SK-N-SH (cell line): ENCODE results near the gene ABHD12. TPM values are rescaled to one million over a fixed set of nuclear protein-coding genes. Genes with fewer than 3 reads are reported as not detected.

ENCODE experiments used
- CTCF ChIA-PET: fragments of 300-600, 350-600 bp; formaldehyde crosslinking; extraction: SDS; loops from one replicate; lab custom pipeline; 2021; lab: Yijun Ruan, JAX
- POLR2A ChIA-PET: fragments of 350-600 bp; sonication (Branson Sonifier 250); formaldehyde crosslinking; extraction: SDS; loops from one replicate; lab custom pipeline; 2020; ENCODE audit warnings: antibody characterized with exemption, inconsistent platforms; lab: Yijun Ruan, JAX
- DNase-seq: peaks from one replicate; pipeline ENCODE4 v3.0.0; 2012
- H2AFZ ChIP-seq: fragments of 200-600 bp; sonication (generic); 2 replicates; pipeline ENCODE4 v1.8.1; 2016; ENCODE audit warnings: antibody characterized with exemption, mild to moderate bottlenecking, low read depth
- H3F3A ChIP-seq: fragments of 200-600 bp; sonication (generic); replicated peaks from 2 replicates; pipeline ENCODE3; 2016; ENCODE audit warnings: antibody characterized with exemption, mild to moderate bottlenecking; ENCODE audit not compliant: insufficient read depth
- H3K27ac ChIP-seq, 2 experiments: fragments of 200-500 bp in 1 of 2; fragments of 200-600 bp in 1 of 2; sonication (Bioruptor generic) in 1 of 2; sonication (generic), shearing (Covaris generic) in 1 of 2; 2 replicates each; pipeline versions ENCODE4 v1.5.1 to v1.6.1; 2014 to 2016; ENCODE audit warnings: low read depth in 2 of 2, inconsistent platforms in 1 of 2, low read length in 1 of 2, mild to moderate bottlenecking in 1 of 2, mixed read lengths in 1 of 2
- H3K27me3 ChIP-seq: fragments of 200-600 bp; sonication (generic), shearing (Covaris generic); 2 replicates; pipeline ENCODE4 v1.6.1; 2016; ENCODE audit warnings: mixed run types; ENCODE audit not compliant: insufficient read depth
- H3K36me3 ChIP-seq, 2 experiments: fragments of 200-500 bp in 1 of 2; fragments of 200-600 bp in 1 of 2; sonication (Bioruptor generic) in 1 of 2; sonication (generic) in 1 of 2; replicated peaks in 1 of 2; 2 replicates each; pipeline versions ENCODE3 to v1.5.1; 2014 to 2016; ENCODE audit warnings: low read length in 1 of 2, mild to moderate bottlenecking in 1 of 2; ENCODE audit not compliant: insufficient read depth in 2 of 2, control insufficient read depth in 1 of 2
- H3K4me1 ChIP-seq, 2 experiments: fragments of 200-500 bp in 1 of 2; fragments of 200-600 bp in 1 of 2; sonication (Bioruptor generic) in 1 of 2; sonication (generic), shearing (Covaris generic) in 1 of 2; 2 replicates each; pipeline versions ENCODE4 v1.5.1 to v1.6.1; 2014 to 2016; ENCODE audit warnings: low read depth in 1 of 2, low read length in 1 of 2, mixed run types in 1 of 2; ENCODE audit not compliant: insufficient read depth in 2 of 2, control insufficient read depth in 1 of 2
- H3K4me2 ChIP-seq: fragments of 200-600 bp; sonication (generic), shearing (Covaris generic); 2 replicates; pipeline ENCODE4 v1.6.1; 2017; ENCODE audit warnings: mixed run types
- H3K4me3 ChIP-seq, 2 experiments: fragments of 200-500 bp in 1 of 2; fragments of 200-600 bp in 1 of 2; sonication (Bioruptor generic) in 1 of 2; sonication (generic), shearing (Covaris generic) in 1 of 2; 2 replicates each; pipeline versions ENCODE4 v1.5.1 to v1.8.1; 2014 to 2016; ENCODE audit warnings: low read depth in 2 of 2, inconsistent platforms in 1 of 2, low read length in 1 of 2, mild to moderate bottlenecking in 1 of 2, mixed read lengths in 1 of 2, moderate library complexity in 1 of 2
- H3K79me2 ChIP-seq: fragments of 200-600 bp; sonication (generic); 2 replicates; pipeline ENCODE4 v1.8.1; 2017; ENCODE audit warnings: mild to moderate bottlenecking; ENCODE audit not compliant: insufficient read depth
- H3K9ac ChIP-seq: fragments of 200-600 bp; sonication (generic); 2 replicates; pipeline ENCODE4 v1.6.1; 2017; ENCODE audit warnings: mixed run types
- H3K9me2 ChIP-seq: fragments of 200-600 bp; sonication (generic); 2 replicates; pipeline ENCODE4 v1.6.1; 2017; ENCODE audit warnings: mixed run types
- H3K9me3 ChIP-seq: fragments of 200-600 bp; sonication (generic); 2 replicates; pipeline ENCODE4 v1.6.1; 2017; ENCODE audit warnings: mixed run types, mild to moderate bottlenecking, moderate library complexity
- H4K20me1 ChIP-seq: fragments of 200-600 bp; sonication (generic); 2 replicates; pipeline ENCODE4 v1.6.1; 2017; ENCODE audit warnings: mild to moderate bottlenecking, mixed run types; ENCODE audit not compliant: insufficient read depth
- ELF1 ChIP-seq: IDR thresholded peaks from 2 replicates; pipeline ENCODE4 v1.4.0; 2012
- EP300 ChIP-seq, 2 experiments: IDR thresholded peaks; 2 replicates each; pipeline versions ENCODE4 v1.4.0 to v1.6.1; 2012; ENCODE audit warnings: borderline replicate concordance in 1 of 2, low read depth in 1 of 2, low read length in 1 of 2
- EZH2phosphoT487 ChIP-seq: fragments of 200-600 bp; sonication (generic); IDR thresholded peaks from 2 replicates; pipeline ENCODE4 v1.6.1; 2017; ENCODE audit warnings: low read depth, mixed run types, mild to moderate bottlenecking, antibody characterized with exemption, moderate library complexity, borderline replicate concordance
- FOSL2 ChIP-seq: IDR thresholded peaks from 2 replicates; pipeline ENCODE4 v1.4.0; 2012; ENCODE audit warnings: low read depth, mild to moderate bottlenecking, moderate library complexity, borderline replicate concordance
- IRF3 ChIP-seq: fragments of 150-350 bp; IDR thresholded peaks from 2 replicates; pipeline ENCODE4 v1.6.1; 2016; ENCODE audit warnings: mild to moderate bottlenecking, low read depth, low read length
- MXI1 ChIP-seq: IDR thresholded peaks from 2 replicates; pipeline ENCODE4 v1.6.1; 2012; ENCODE audit warnings: mild to moderate bottlenecking, low read depth, low read length, improper control_type of control experiment
- NFIC ChIP-seq: IDR thresholded peaks from 2 replicates; pipeline ENCODE4 v1.4.0; 2012; ENCODE audit warnings: borderline replicate concordance
- POLR2AphosphoS5 ChIP-seq: IDR thresholded peaks from 2 replicates; pipeline ENCODE4 v1.6.1; 2012; ENCODE audit warnings: low read depth, low read length
- REST ChIP-seq: IDR thresholded peaks from 2 replicates; pipeline ENCODE4 v1.6.1; 2012; ENCODE audit warnings: mild to moderate bottlenecking, low read depth, low read length, moderate library complexity
- RFX5 ChIP-seq: IDR thresholded peaks from 2 replicates; pipeline ENCODE4 v1.6.1; 2012; ENCODE audit warnings: mild to moderate bottlenecking, improper control_type of control experiment, low read length
- RXRA ChIP-seq: IDR thresholded peaks from 2 replicates; pipeline ENCODE4 v1.4.0; 2012; ENCODE audit warnings: low read depth, mild to moderate bottlenecking, borderline replicate concordance
- SMC3 ChIP-seq: IDR thresholded peaks from 2 replicates; pipeline ENCODE4 v1.6.1; 2012; ENCODE audit warnings: low read depth, low read length, improper control_type of control experiment
- TAF1 ChIP-seq: IDR thresholded peaks from 2 replicates; pipeline ENCODE4 v1.6.1; 2012; ENCODE audit warnings: low read depth, mild to moderate bottlenecking, low read length, moderate library complexity, borderline replicate concordance
- TEAD4 ChIP-seq: IDR thresholded peaks from 2 replicates; pipeline ENCODE4 v1.4.0; 2012; ENCODE audit warnings: mild to moderate bottlenecking, borderline replicate concordance; ENCODE audit not compliant: insufficient read depth
- YY1 ChIP-seq: IDR thresholded peaks from 2 replicates; pipeline ENCODE4 v1.4.0; 2012; ENCODE audit warnings: low read depth, mild to moderate bottlenecking
- WGBS: methylation state at CpG from one replicate; pipeline ENCODE4 v1.1.6; 2017; ENCODE audit warnings: low lambda C conversion rate; 5-methylcytosine and 5-hydroxymethylcytosine counted together
- polyA plus RNA-seq, 3 experiments: library from polyadenylated mRNA; depleted of rRNA; stranded (reverse); fragments of >200 nt; gene quantifications; 2 replicates each; pipeline ENCODE4 v1.2.3, GENCODE V29; 2012

The ABHD12 gene
- polyA plus RNA-seq, 1 of the 3 experiments (the other 2 are of a cell fraction) = 33.5 TPM

GRCh38 chr20:25252230-25252651, 138.4 kb downstream of the ABHD12 start (continued):
- no peak for TF ChIP-seq REST
- TF ChIP-seq POLR2AphosphoS5 = no peak
- TF ChIP-seq MXI1 = no peak
- TF ChIP-seq RXRA = no peak
- TF ChIP-seq ELF1 = no peak
- TF ChIP-seq EP300 (IDR thresholded peaks at IDR 0.05; ENCODE audit: borderline replicate concordance in 1 of 2, low read depth in 1 of 2, low read length in 1 of 2) = no peak
- no peak for TF ChIP-seq NFIC
- TF ChIP-seq EZH2phosphoT487 = no peak
- TF ChIP-seq SMC3 = no peak
- TF ChIP-seq TEAD4 = no peak

- peaks cover 71% of the 10 kb centered on the region for H4K20me1 ChIP-seq
Observed at GRCh38 chr20:25251558-25251957, 139.1 kb downstream of the ABHD12 start.

More at GRCh38 chr20:25251558-25251957, 139.1 kb downstream of the ABHD12 start:
- Histone ChIP-seq H3K4me2 (0 out of 2 replicates have a peak overlapping the region, but pooled peaks have one; percentile 25), H3K27ac (no peak overlapping the region), H3K4me1 (peaks cover 11 to 59% of the 10 kb centered on the region in 2 experiments), H3F3A (peaks cover 8% of the 10 kb centered on the region), H3K79me2 (peaks cover 82% of the 10 kb centered on the region), H3K4me3 (no peak overlapping the region), H3K9me3 (no peaks in the 10 kb centered on the region), H3K9me2 (no peaks in the 10 kb centered on the region), H3K36me3 (peaks cover 3 to 12% of the 10 kb centered on the region in 2 experiments), H2AFZ (no peak overlapping the region), H3K27me3 (no peaks in the 10 kb centered on the region), H3K9ac (no peak overlapping the region)
- peak; percentile 1 for DNase-seq
- CTCF ChIA-PET = interaction anchor here (0.8 to 6.4 kb wide), 3 partner anchors 13 to 147 kb away, joined by 3 to 28 read pairs (median 4); no protein-coding TSS in a partner anchor
- WGBS = 82% methylated on average over 4 of the region's 4 CpGs
- no peak for TF ChIP-seq YY1
- no peak for TF ChIP-seq IRF3
- TF ChIP-seq FOSL2 = no peak
- no peak for TF ChIP-seq RFX5
- no peak for TF ChIP-seq RXRA
- no peak for TF ChIP-seq TAF1
- TF ChIP-seq SMC3 = no peak
- no peak for TF ChIP-seq EP300 (IDR thresholded peaks at IDR 0.05; ENCODE audit: borderline replicate concordance in 1 of 2, low read depth in 1 of 2, low read length in 1 of 2)
- POLR2A ChIA-PET = no interaction called here
